C4-2B (cell line): ENCODE measurements around the gene OSBPL8.

Experiments used
- H3K27ac ChIP-seq: fragments of 450-650 bp; 2 replicates; pipeline ENCODE4 v1.5.1; 2017
- ZFX ChIP-seq: fragments of 450-650 bp; IDR thresholded peaks from 2 replicates; pipeline ENCODE4 v1.6.1; 2017
- TF ChIP-seq, protein P1 (sequence below): fragments of 450-650 bp; conservative IDR thresholded peaks from 2 replicates; pipeline ENCODE4 v1.5.1; 2017; ENCODE audit warnings: mild to moderate bottlenecking

Gene OSBPL8

DNA sequence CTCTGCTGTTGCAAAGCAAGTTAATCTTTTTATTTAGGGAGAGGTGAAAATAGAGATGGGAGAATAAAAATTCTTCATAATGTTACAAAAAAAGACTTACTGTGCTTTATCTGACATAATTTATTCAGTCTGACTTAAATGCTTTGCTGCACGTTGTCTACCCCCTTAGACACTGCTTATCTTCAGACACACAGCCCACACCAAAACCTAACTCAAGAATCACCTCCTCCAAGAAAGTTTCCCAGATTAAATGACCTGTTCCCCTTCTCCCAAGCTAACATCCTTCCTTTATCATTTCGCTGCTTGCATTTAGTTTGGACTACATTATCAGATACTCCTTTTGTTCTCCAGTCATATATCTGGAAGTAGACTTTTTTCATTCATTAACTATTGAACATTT is 3.8 kb downstream of the OSBPL8 start:
- TF ChIP-seq ZFX = no peak
- TF ChIP-seq, protein P1, sequence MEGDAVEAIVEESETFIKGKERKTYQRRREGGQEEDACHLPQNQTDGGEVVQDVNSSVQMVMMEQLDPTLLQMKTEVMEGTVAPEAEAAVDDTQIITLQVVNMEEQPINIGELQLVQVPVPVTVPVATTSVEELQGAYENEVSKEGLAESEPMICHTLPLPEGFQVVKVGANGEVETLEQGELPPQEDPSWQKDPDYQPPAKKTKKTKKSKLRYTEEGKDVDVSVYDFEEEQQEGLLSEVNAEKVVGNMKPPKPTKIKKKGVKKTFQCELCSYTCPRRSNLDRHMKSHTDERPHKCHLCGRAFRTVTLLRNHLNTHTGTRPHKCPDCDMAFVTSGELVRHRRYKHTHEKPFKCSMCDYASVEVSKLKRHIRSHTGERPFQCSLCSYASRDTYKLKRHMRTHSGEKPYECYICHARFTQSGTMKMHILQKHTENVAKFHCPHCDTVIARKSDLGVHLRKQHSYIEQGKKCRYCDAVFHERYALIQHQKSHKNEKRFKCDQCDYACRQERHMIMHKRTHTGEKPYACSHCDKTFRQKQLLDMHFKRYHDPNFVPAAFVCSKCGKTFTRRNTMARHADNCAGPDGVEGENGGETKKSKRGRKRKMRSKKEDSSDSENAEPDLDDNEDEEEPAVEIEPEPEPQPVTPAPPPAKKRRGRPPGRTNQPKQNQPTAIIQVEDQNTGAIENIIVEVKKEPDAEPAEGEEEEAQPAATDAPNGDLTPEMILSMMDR = no peak

DNA sequence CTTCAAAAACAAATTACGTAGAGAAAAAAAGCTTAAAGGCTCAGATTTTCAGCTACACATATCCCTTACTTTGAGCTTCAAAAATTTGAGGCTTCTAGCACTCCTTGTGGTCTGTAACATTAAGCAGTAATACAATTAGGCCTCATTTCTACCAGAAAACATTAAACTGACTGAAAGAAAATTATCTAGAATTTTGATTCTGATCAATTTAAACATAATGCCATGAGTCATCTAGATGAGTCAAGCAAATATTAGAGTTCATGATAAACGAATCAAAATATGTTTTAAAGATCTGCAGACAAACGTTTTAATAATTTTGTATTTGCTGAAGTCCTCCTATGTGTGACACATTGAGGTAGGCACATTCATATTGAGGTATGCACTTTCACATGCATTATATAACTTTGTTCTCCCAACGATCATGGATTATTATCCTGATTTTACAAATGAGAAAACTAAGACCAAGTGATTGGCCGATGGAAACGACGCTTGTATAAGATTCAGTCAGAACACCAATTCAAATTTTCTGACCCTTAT is 4.3 kb downstream of the OSBPL8 start:
- TF ChIP-seq, protein P1 = no peak
- TF ChIP-seq ZFX = no peak

More for the DNA sequence above, 3.8 kb downstream of the OSBPL8 start:
- no peak overlapping the region for H3K27ac ChIP-seq

GRCh38 chr12:76554405-76555230 is 5.0 kb downstream of the OSBPL8 start:
- H3K27ac ChIP-seq = no peak overlapping the region
- no peak for TF ChIP-seq ZFX
- TF ChIP-seq, protein P1 = no peak

More for the DNA sequence above, 4.3 kb downstream of the OSBPL8 start:
- H3K27ac ChIP-seq = no peak overlapping the region

DNA sequence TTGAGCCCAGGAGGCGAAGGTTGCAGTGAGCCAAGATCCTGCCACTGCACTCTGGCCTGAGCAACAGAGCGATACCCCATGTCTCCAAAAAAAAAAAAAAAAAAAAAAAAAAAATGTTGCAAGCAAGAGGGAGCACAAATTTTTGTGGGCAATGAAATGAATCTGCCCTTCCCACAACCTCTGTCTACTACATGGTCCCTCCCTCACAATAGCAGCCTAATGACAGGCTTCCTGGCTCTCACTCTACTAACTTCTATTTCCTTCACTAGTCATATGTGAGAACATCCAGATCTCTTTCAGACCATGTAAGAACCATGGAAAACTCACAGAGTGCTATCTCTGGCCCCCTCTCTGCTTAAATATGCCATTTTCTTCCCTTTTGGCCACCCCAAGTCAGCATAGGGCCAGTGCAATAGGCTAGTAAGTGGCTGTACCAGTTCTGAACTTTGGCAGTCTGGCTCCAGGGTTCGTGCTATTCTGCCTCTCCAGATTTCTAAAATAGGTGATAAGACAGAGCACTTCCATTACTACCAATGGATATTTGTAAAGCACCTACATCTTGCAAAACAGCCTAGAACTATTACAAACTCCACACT is 7.1 kb downstream of the OSBPL8 start:
- TF ChIP-seq ZFX = no peak
- TF ChIP-seq, protein P1 = no peak
- H3K27ac ChIP-seq = no peak overlapping the region

DNA sequence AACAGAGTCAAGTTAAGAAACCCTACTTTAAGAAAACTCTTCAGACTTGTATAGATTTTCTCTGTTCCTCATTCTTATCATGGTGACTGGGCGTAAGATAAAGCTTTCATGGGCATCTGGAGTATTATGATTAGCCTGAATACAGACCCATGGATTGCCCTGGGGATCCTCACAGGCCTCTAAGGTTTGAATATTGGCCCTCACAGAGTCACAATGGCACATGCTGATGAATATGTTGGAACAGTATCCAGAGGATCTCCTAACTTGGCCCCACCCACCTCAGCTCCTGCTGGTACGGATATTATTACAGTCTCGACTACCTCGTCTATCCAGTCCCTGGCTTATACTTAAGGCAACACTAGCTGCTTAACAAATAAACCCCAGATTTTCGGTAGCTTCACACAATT is 8.1 kb downstream of the OSBPL8 start:
- H3K27ac ChIP-seq = no peak overlapping the region
- TF ChIP-seq, protein P1 = no peak
- TF ChIP-seq ZFX = no peak

DNA sequence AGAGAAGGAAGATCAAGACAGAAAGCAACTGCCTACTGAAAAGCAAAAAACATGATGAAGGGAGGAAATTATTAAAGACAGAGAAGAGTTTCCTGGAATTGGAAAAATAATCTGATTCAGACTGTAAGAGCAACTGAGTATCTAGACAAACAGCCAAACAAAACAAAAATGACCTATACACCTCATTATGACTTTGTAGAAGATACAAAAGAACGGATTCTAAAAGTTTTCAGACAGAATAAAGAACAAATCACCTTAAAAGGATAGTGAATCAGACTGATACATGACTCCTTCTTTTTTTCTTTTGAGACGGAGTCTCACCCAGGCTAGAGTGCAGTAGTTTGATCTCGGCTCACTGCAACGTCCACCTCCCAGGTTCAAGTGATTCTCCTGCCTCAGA is 10.4 kb downstream of the OSBPL8 start:
- TF ChIP-seq ZFX = no peak
- TF ChIP-seq, protein P1 = no peak
- no peak overlapping the region for H3K27ac ChIP-seq

- TF ChIP-seq, protein P1 = no peak
- no peak for TF ChIP-seq ZFX
- H3K27ac ChIP-seq = no peak overlapping the region
These were observed 11.2 kb downstream of the OSBPL8 start for GRCh38 chr12:76548222-76548837.
